Stimulated activated CD4-positive, alpha-beta T cell treated with anti-CD3 and anti-CD28 coated beads, Interleukin-12 subunit alpha, Interleukin-12 subunit beta, amount 100 ng/mL, for 4 hours (primary cell): Measurements from ENCODE around the gene MYZAP.

Experiments
- DNase-seq: peaks from one replicate; pipeline ENCODE4 v3.0.0-alpha.2; 2020

Gene MYZAP

GRCh38 chr15:57706405-57707209 lies 114.9 kb downstream of the MYZAP start, which contains the start of gene POLR2M:
TSS of gene POLR2M (plus strand) at chr15:57706714. CDS start at chr15:57706843, 129 bp downstream.
- DNase-seq, result peak; percentile 81

DNA sequence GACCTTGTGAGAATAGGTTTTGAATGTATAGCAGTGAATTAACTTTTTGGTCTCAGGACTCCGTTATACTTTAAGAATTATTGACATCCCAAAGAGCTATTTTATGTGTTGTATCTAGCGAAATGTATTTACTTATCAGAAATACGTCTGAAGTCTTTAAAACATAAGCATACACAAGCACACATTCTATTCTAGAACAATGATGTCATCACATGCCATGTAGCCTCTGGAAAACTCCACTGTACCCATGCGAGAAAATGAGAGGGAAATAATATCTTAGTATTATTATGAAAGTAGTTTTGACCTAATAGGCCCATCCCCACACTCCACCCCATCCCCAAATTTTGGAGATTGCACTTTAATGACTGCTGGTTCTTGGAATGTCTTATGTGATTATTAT lies 116.3 kb downstream of the MYZAP start:
- no peak for DNase-seq

GRCh38 chr15:57718309-57718708 lies 126.6 kb downstream of the MYZAP start:
- DNase-seq, result no peak

GRCh38 chr15:57720867-57721266 lies 129.2 kb downstream of the MYZAP start:
- DNase-seq, result no peak

GRCh38 chr15:57726411-57726810 lies 134.7 kb downstream of the MYZAP start:
- DNase-seq, result no peak

DNA sequence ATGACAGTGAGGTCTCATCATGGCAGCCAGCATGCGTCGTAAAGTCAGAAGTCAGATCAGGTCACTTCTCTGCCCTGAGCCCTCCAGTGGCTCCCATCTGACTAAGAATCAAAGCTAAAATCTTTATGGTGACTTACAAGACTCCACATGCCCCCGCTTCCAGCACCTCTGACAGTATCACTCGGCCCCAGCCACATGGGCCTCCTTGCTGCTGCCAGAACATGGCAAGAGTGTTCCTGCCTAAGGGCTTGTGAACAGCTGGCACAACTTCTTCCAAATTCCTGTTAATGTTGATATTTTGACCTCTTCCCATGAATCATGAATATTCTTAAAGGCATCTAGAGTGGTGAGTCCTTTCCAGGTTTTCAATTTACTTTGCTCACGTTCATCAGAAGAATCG lies 135.3 kb downstream of the MYZAP start:
- no peak for DNase-seq

- DNase-seq, result no peak
Measured at GRCh38 chr15:57728436-57728835, 136.7 kb downstream of the MYZAP start.

DNA sequence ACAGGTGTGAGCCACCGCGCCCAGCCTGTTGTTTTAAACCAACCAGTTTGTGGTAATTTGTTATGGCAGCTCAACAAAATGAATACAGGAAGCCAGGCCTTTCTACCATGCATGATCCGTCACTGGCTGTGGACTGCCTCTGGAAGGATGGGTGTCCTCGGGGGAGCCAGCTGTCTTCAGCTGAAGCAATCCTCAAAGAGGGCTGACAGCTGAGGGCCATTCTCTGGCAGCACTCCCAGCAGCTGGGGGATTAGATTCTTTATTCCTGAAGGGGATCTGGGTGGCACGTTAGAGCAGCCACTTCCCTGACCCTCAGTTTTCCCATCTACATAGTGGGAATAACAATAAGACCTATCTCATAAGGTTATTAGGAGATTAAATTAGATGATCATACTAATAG lies 139.2 kb downstream of the MYZAP start:
- DNase-seq, result no peak

GRCh38 chr15:57731530-57732103 lies 139.9 kb downstream of the MYZAP start:
- DNase-seq, result no peak

GRCh38 chr15:57732526-57733331 lies 141.0 kb downstream of the MYZAP start:
- DNase-seq, result peak; percentile 30

DNA sequence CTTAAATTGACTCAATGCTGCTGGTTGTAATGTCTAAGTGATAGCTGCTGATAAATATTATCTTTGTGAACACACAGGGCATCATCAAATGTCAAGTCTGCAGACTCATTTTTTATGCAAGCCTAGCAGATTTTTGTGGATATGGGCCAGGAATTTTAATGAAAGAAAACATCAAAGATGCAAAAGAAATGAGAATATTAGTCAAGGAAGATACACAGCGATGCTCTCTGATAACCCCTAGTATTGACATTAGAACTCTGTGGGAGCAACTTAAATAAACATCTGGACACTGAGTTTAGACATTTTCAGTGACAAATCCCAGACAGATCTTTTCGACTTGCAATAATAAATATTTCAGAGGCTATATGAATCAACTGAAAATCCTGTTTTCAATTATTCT lies 143.2 kb downstream of the MYZAP start:
- DNase-seq, result no peak
